NCI-H2029 (cell line): ENCODE data around the gene RAPGEF6.
"Not testable (repeated sequence)": the region's sequence is repeated elsewhere in the genome, so short reads cannot be mapped to it uniquely, and the experiment has no call there.

Experiments used
- DNase-seq: peaks from one replicate; lab custom pipeline; 2025; lab: John Stamatoyannopoulos, UW

Gene RAPGEF6

DNA sequence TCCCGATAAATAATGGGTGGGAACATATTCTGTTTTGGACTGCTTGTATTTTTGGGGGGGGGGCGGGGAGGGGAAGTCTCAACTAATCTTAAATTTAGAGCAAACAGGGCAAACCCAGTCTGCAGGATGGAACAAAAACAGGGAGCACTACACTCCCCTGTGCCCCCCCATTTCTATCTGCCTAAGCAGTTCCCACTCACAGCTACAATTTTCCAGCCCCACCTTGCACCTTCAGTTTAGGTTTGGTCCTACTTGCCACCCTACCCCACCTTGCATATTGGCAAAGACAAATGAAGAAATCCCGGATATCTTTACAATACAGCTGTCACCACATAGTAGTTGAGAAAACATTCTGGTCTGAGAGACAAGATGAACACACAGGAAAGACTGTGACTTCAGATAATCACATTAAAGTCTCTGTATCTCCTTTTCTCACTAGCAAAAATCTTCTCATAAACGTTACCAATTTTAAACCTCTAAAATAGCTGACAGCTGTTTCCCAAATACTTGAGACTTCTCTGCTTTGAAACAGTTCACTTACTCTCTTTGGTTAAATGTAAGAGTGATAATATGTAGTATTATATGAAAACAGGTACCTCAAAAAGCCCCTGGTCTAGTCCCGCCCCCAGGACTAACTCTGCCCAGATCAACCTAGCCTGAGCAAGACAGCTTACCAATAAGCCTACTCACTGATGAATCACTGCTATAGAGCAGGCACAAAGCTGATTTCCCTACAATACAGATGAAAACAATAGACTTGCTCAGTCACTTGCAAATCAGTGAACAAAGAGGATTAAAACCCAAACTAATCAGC lies 5.2 kb upstream of the RAPGEF6 start:
- no peak for DNase-seq

DNA sequence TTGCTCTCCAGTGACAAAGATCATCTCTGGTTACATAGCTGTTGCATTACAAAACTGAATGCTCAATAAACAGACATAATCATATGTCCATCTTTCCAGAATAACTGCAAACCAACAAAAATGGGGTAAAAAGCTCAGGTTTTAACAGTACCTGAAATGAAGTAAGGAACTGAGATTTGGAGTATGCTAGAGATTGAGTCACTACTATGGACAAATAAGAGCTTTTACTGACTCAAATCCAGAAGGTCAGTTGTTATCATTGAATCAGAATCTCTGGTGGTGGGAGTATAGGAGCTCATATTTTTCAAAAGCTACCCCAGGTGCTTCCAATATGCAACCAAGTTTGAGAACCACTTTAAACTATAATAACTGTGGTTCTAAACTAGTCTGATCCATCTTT lies 4.1 kb upstream of the RAPGEF6 start:
- no peak for DNase-seq

DNA sequence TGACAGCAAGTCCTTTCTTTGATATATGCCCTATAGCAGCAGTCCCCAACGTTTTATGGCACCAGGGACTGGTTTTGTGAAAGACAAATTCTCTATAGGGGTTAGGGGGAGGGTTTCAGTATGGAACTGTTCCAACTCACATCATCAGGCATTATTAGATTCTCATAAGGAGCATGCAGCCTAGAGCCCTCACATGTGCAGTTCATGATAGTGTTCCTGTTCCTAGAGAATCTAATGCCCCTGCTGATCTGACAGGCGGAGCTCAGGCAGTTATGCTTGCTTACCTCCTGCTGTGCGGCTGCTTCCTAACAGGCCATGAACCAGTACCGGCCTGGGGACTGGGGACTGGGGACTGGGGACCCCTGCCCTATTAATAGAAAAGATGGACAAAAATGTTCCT lies 2.7 kb upstream of the RAPGEF6 start:
- DNase-seq, result no peak

DNA sequence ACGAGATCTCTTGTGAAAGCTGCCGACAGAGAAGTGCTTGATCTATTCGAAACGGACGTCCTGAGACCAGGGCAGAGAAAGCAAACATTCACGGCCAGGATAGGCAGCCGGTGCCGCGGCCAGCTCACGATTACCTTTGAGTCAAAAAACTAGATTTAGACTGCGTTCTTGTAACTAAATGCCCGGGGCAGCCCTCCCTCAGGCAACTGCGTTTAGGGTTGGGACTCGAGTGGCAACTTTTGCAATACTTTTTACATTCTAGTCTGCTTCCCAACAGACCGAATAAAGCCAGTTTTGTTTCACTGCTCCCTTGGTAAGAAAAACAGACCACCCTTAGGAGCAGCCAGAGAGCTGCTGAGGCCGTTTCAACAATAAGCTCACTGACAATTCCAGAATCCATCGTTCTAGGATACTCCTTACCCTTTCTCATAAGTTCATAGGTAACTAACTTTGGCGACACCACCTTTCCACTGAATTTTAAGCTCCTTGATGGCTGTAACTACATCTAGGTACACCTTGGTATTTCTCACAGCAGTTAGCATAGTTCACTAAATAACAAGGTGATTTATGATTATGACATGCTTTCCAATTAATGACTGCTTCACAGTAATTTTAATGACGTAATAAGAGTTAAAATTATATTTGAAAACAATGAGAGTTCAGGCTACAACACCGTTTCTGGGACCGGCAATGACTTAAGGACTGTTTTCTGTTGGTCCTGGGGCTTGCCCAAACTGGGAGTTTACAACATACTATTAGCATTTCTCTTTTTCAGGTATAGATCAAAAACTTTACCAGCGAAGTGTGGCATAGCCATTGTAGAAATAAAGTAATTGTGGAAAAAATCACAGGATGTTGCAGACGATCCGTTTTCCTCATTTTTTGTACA lies 899 bp upstream of the RAPGEF6 start:
- DNase-seq, result no peak

DNA sequence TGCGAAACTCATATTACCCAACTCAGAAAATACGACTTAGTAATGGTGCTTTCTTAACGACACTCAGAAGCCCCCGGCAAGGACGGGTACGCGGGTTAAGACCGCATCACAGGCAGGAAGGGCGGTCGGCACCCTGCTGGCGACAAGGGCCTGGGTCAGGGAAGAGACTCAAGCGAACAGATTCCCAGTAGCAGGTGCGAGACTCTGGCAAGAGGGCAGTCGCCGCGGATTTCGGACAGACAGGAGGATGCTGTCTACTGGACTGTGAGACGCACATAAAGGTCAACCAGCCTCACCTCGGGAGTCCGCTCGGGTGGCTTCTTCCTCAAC lies 398 bp downstream of the RAPGEF6 start:
- DNase-seq, result peak; percentile 26

DNA sequence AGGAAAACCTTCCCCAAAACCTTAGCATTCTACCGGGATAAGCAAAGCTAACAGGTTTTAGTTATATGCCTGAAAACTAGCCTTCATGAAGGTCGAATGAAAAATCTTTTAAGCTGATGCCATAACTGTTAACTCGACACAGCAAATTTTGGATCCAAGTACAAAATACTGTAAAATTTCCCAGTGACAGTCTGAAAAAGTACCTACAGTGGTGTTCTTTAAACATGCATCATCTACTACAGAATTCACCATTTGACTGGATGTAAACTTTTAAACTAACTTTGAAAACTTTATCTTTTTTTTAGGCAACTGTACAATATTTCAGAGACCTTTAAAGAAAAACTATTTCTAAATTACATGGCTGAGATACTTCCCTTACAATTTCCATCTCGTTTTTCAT lies 791 bp downstream of the RAPGEF6 start:
- no peak for DNase-seq

DNA sequence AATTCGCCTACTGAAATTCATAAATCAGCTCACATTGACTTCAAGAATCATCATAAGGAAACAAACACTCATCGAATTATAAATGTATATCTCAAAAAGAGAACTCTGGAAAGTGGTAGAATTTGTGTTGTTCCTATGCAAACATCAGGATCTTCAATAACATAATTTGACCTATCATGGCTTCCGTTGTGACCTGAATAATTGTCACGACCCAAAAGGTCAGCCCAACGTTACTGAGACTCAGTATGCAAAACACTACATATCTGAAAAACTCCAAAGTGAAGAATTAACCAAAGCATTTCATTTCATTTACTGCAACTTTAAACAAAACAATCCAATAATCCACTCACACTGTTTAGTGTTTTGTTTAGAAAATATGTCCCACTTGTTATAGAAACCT lies 1.2 kb downstream of the RAPGEF6 start:
- no peak for DNase-seq

DNA sequence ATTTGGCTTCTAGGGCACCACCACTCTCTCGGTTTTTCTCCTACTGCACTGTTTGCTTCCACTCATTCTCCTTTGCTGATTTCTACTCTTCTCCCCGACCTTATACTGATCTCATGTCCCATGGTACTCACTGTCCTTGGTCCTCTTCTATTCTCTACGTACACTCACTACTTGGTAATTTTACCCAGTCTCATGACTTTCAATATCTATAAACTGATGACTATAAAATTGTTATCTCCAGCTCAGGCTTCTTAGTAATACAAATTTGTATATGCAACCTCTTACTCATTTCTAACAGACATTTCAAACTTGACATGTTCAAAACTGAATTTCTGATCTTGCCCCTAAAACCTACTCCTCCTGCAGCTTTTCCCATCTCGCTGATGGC lies 4.1 kb downstream of the RAPGEF6 start:
- DNase-seq, result no peak

DNA sequence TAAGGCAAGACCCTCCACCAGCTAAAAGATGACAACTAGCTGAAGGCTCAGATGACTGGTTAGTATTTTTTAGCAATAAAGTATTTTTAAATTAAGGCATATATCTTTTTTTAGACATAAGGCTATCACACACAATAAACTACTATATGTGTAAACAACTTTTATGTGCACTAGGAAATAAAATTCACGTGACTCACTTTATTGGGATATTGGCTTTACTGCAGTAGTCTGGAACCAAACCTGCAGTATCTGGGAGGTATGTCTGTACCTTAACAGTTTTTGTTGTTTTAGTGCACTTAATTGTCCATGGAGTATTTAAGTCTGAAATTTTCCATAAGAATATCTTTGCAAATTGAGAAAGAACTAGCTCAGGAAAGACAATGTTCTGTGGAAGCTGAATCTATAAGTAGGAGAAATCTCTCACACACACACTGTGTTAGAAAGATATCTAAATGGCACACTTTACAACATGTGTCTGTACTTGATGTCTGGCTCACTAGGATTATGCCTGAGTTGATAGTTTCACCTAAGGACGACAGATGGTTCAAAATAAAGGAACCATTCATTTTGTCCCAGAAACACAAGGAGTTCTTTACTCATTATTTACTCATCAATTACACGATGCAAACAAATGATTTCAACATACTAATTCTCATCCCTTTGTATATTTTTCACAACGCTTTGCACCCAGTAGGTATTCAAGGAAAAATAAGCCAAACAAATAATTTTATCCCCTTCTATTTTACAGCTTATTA lies 4.6 kb downstream of the RAPGEF6 start:
- DNase-seq, result no peak

DNA sequence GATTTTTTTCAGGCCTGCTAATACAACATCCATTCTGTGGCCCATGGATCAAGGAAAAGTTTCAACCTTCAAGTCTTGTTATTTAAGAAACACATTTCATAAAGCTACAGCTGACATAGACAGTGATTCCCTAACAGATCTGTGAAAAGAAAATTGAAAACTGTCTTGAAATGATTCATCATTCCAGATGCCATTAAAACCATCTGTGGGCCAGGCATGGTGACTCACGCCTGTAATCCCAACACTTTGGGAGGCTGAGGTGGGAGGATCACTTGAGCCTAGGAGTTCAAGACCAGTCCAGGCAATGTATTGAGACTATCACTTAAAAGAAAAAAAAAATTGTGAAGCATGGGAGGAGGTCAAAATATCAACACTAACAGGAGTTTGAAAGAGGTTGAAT lies 6.0 kb downstream of the RAPGEF6 start:
- DNase-seq, result no peak

DNA sequence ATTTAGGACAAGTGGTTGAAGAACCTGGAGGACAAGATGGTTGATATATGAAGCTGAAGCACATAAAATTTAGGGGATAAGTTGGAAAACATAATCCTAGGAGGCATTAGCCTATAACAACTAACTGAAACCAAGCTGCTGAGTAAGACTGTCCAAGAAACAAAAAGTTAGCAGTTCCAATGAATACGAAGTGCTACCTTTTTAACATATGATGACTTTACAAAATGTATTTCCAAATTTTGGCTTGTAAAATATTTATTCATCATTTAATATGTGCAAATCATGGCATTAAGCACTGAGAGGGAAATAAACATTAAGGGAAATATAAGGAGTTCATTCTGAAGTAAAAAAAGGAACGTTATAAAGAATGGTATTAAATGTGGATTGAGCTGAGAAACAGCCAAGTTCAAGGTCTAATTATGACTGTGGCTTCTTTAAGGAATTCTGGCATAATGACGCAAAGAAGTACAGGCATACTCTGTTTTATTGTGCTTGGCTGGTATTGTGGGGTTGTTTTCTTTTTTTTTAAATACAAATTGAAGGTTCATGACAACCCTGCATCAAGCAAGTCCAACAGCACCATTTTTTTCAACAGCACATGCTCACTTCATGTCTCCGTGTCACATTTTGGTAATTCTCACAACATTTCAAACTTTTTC lies 7.7 kb downstream of the RAPGEF6 start:
- no peak for DNase-seq

DNA sequence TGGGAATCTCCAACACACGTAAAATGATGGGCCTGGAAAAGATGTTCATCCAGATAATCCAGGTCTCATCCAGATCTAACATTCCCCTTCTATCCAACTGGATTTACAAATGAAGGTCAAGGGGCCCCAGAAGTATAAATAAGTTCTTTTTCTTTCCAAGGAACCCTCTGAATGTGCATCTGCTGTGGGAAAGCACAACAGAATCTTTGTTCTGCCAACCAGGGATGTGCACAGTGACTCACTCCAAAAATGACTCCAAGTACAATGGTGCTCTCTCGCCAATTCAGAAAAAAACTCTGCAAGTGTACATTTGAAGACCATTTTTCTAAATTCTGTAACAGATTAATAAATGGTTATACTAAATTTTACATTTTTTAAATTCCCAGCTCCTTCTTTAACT lies 12.4 kb downstream of the RAPGEF6 start:
- DNase-seq, result no peak

DNA sequence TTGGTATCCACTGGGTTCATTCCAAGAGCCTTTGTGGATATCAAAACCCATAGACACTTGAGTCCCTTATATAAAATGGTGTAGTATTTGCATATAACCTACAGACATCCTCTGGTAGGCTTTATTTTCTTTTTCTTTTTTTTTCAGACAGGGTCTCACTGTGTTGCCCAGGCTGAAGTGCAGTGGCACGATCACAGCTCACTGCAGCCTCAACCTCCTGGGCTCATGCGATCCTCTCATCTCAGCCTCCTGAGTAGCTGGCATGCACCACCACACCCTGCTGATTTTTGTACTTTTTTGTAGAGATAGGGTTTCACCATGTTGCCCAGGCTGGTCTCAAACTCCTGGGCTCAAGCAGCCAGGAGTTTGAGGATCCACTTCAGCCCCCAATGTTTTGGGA lies 13.9 kb downstream of the RAPGEF6 start:
- DNase-seq, result not testable (repeated sequence)

DNA sequence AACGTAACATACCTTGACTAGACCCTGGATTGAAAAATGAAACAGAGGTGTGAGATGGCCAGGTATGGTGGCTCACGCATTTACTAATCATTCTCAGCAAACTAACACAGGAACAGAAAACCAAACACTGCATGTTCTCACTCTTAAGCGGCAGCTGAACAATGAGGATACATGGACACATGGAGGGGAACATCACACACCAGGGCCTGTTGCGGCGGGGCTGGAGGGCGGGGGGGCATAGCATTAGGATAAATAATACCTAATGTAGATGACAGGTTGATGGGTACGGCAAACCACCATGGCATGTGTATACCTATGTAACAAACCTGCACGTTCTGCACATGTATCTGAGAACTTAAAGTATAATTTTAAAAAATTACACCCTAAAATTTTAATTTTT lies 15.9 kb downstream of the RAPGEF6 start:
- DNase-seq, result no peak

DNA sequence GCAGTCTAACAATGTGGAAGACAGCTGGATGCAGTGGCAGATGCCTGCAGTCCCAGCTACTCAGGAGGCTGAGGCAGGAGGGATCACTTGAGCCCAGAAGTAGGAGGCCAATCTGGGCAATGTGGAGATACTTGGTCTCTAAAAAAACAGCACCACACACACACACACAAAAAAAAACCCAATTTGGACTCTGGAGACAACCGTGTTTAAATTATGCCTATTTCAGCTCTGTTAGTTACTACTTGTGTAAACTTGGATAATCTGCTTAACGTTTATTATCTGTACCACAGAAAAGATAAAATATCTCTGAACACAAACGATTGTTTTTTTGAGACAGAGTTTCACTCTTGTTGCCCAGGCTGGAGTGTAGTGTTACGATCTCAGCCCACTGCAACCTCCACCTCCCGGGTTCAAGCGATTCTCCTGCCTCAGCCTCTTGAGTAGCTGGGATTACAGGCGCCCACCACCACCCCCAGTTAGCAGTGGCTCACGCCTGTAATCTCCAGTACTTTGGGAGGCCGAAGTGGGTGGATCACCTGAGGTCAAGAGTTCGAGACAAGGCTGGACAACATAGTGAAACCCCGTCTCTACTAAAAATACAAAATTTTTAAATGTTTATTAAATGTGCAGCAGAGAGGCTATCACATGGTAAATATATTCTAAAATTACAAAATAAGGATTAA lies 17.7 kb downstream of the RAPGEF6 start:
- no peak for DNase-seq

DNA sequence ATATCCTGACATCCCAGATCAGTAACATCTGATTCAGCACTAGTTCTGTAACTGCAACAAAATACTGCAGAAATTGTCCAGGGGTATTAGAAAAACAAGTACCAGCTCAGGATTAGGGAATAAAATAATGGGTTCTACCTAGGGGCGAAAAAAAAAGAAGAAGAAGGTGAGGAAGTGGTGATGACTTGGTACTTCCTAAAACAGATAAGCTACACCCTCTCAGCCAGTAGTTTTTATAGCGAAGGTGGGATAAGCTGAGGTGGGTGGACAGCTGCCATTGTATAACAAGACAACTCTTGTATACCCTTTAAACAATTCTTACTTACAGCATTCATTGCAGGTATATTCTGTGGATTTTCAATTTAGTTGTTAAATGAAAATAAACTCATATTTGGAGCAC lies 19.1 kb downstream of the RAPGEF6 start:
- no peak for DNase-seq

DNA sequence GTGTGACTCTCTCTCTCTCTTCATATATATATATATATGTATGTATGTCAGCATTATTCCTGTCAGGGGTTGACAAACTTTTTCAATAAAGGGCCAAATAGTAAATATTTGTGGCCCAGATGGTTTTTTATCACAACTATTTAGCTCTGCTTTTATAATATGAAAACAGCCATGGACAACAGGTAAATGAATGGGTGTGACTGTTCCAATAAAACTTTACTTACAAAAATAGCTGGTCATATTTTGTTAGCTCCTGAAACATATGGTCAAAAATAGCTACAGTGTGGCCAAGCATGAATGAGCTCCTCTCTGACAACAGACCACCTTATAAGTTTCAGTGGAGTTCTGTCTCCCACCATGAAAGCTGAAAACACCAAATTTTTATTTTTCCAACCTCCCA lies 21.6 kb downstream of the RAPGEF6 start:
- DNase-seq, result no peak

DNA sequence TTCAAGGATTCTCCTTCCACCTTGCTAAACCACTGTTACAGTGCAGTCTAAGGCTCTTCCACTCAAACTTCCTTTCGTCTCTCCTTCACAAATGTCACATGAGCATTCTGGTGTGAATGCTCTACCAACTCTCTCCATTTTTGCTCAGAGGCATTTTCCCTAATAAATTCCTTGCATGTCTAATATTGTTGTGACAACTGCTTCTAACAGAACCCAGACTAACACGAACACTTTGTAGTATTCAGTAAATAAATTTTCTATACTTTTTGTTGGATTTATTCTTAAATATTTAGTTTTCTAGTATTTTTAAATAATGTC lies 24.0 kb downstream of the RAPGEF6 start:
- no peak for DNase-seq

DNA sequence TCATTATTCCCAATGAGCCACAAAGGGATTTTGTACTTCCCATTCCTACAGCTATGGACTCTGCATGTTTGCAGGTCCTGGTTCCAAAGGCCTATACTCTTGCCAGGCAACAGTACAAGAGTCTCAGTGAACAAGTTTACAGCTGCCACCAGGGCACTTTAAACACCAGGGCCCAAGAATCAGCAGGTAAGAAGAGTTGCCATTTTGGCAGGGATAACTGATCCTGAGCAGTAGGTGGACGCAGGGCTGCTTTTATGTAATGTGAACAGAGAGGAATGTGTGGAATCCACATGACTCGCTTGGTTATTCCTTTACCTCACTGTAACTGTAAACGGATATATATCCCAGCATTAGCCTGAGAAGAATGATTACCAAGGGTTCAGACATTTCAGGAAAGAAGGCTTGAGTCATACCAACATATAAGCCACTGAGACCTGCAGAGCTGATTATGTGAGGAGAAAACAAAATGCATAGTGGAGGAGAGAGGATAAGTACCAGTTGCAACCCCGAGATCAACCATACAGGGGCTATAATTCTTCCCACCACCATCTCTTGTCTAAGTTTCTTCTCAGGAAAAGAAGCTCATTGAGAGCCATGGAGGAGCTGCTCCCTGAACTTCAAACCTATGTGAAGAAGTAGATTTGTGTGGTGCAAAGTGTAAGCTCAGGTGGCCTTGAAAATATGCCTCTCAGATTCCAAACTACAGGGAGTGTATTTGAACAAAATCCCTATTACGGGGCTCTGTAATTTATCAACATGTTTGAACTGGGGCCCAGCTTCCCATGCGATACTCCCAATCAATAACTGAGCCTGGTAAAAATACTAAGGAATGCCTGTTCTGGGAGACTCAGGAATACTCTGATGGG lies 24.6 kb downstream of the RAPGEF6 start:
- DNase-seq, result no peak

DNA sequence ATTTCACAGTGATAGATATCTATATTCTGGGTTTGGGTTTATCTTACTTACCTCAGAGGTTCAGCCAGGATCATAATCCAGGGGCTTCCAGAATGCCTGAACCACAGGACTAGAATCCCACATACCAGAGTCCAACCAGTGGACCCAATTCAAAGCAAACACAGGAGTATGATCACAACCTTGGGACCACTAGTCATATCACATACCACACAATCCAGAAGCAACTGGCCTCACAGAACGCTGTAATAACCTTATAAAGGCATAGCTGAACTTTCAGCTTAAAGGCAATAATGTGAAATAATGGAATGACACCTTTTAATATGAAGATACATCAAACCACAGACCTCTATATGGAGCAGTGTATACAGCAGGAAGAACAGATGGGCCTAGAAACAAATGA lies 25.3 kb downstream of the RAPGEF6 start:
- DNase-seq, result no peak

DNA sequence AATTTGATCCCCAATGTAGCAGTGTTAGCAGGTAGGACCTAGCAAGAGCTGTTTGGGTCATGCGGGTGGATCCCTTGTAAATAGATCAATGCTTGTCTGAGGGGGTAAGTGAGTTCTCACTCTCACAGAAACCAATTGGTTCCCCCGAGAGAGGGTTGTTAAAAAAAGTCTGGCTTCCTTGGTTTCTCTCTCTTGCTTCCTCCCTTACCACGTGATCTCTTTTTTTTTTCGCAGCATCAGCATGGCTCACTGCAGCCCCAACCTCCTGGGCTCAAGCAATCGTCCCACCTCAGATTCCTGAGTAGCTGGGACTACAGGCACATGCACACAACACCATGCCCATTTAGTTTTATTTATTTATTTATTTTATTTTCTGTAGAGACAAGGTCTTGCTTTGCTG lies 26.4 kb downstream of the RAPGEF6 start:
- DNase-seq, result no peak
